ENCODE measurements around the gene F7. TPM values are rescaled to one million over a fixed set of nuclear protein-coding genes. Genes with fewer than 3 reads are reported as not detected.

F7 gene
- total RNA-seq, 1 experiment from 2014 or later = 0.26 TPM

- H3K36me3 Mint-ChIP-seq = 0 out of 2 replicates have a peak, but pooled peaks cover 2% of the 10 kb centered on the region
- ChIA-PET POLR2A (no interaction called here), CTCF (no interaction called here)
- H3K27ac Mint-ChIP-seq = no peak overlapping the region
- DNase-seq (ENCODE audit: low spot score) = no peak
- H3K27me3 Mint-ChIP-seq (ENCODE audit: low read depth) = peaks cover 9% of the 10 kb centered on the region
- ATAC-seq = no peak
- no peak overlapping the region for H3K4me3 Mint-ChIP-seq
- TF ChIP-seq NR2C2 (CRISPR knock-in tag; IDR thresholded peaks at IDR 0.05) (no peak), SP1 (CRISPR knock-in tag; conservative IDR thresholded peaks at IDR 0.05) (no peak), CTCF (IDR thresholded peaks at IDR 0.05) (no peak), HMGA2 (CRISPR knock-in tag; IDR thresholded peaks at IDR 0.05) (no peak), AFF4 (CRISPR knock-in tag; IDR thresholded peaks at IDR 0.05; ENCODE audit: borderline replicate concordance) (no peak), ETV6 (CRISPR knock-in tag; IDR thresholded peaks at IDR 0.05) (no peak), ZNF281 (CRISPR knock-in tag; IDR thresholded peaks at IDR 0.05) (no peak), FOXJ3 (CRISPR knock-in tag; IDR thresholded peaks at IDR 0.05; ENCODE audit: borderline replicate concordance) (no peak)
- no peaks in the 10 kb centered on the region for H3K4me1 Mint-ChIP-seq
- peaks cover 6% of the 10 kb centered on the region for H3K9me3 Mint-ChIP-seq
Measured at GRCh38 chr13:113114511-113115362, 9.1 kb downstream of the F7 start.

- H3K36me3 Mint-ChIP-seq = 0 out of 2 replicates have a peak, but pooled peaks cover 2% of the 10 kb centered on the region
- no peak for DNase-seq (ENCODE audit: low spot score)
- H3K27me3 Mint-ChIP-seq (ENCODE audit: low read depth) = peaks cover 6% of the 10 kb centered on the region
- H3K9me3 Mint-ChIP-seq = peaks cover 6% of the 10 kb centered on the region
- no peak for TF ChIP-seq ATF1 (CRISPR knock-in tag; IDR thresholded peaks at IDR 0.05)
- TF ChIP-seq ESRRA (CRISPR knock-in tag; IDR thresholded peaks at IDR 0.05; ENCODE audit: borderline replicate concordance) = no peak
- no peak for TF ChIP-seq STAT6 (CRISPR knock-in tag; conservative IDR thresholded peaks at IDR 0.05; ENCODE audit: low read depth)
- no peak for TF ChIP-seq ZNF512 (CRISPR knock-in tag; IDR thresholded peaks at IDR 0.05; ENCODE audit: borderline replicate concordance)
- no peak for TF ChIP-seq ZBTB21 (CRISPR knock-in tag; IDR thresholded peaks at IDR 0.05; ENCODE audit: borderline replicate concordance)
- no peak for TF ChIP-seq ELF4 (CRISPR knock-in tag; IDR thresholded peaks at IDR 0.05; ENCODE audit: low read depth)
- no peak for TF ChIP-seq ZNF138 (CRISPR knock-in tag; conservative IDR thresholded peaks at IDR 0.05)
- no peak for ATAC-seq
- POLR2A ChIA-PET = no interaction called here
- no peak overlapping the region for H3K4me3 Mint-ChIP-seq
- H3K4me1 Mint-ChIP-seq = no peaks in the 10 kb centered on the region
- CTCF ChIA-PET = no interaction called here
- H3K27ac Mint-ChIP-seq = no peak overlapping the region
Measured at GRCh38 chr13:113115363-113116205, 10.0 kb downstream of the F7 start.

Data from WTC11 (cell line).